ENCODE results near the gene CSPG4. TPM values are rescaled to one million over a fixed set of nuclear protein-coding genes. Genes with fewer than 3 reads are reported as not detected.

CSPG4 gene
- total and polyA plus RNA-seq, 9 of the 15 experiments (the other 6 are each of a cell fraction or from before 2014, with no cell fraction given): under 0.01 to 0.07 (median 0.04) TPM; not detected in 5

GRCh38 chr15:75739791-75740190 is 27.1 kb upstream of the CSPG4 start:
- intact Hi-C loops (cut with micrococcal nuclease) (loop anchor here (2.0 kb wide), 1 partner anchor 19 kb away; no protein-coding TSS in a partner anchor), in situ Hi-C loops (cut with MboI) (no loop called here)
- BruUV-seq (replicated peaks): no TSS peak
- peaks cover 3% of the 10 kb centered on the region; the same call in 1 of the 3 replicates for H3K79me2 ChIP-seq (ENCODE audit: control insufficient read depth, insufficient read depth, low read length)
- H3K9me3 ChIP-seq (replicated peaks; ENCODE audit: control insufficient read depth, insufficient read depth, low read depth, low read length): no peaks in the 10 kb centered on the region
- H3K27ac ChIP-seq (ENCODE audit: extremely low read depth, low read depth, low read length): no peak overlapping the region
- FAIRE-seq: no peak
- ATAC-seq: no peak
- H3K4me1 ChIP-seq (replicated peaks in 1 of 2; ENCODE audit: control insufficient read depth in 2 of 2, insufficient read depth in 2 of 2, low read length in 2 of 2): peaks cover 5 to 23% of the 10 kb centered on the region in 2 experiments; a peak in 4 of 5 replicates
- H2AFZ ChIP-seq (ENCODE audit: low read depth, low read length): peak overlapping the region; percentile 96; the same call in 1 of the 2 replicates
- H3K9ac ChIP-seq (ENCODE audit: insufficient read depth in 1 of 2, low read depth in 2 of 2, low read length in 2 of 2): peak overlapping the region in 1 of 2 experiments; percentile 48; a peak in 1 of 4 replicates
- H3K4me3 ChIP-seq: no peak overlapping the region
- POLR2A ChIA-PET: interaction anchor here (0.7 kb wide), 1 partner anchor 25 kb away, joined by 3 read pairs; no protein-coding TSS in a partner anchor
- 88% methylated on average over 5 of the region's 5 CpGs for WGBS (ENCODE audit: insufficient coverage, low coverage, missing lambda C conversion rate)
- DNase-seq (ENCODE audit: extremely low read depth in 1 of 4, low spot score in 3 of 4): no peak
- no peaks in the 10 kb centered on the region for H3K27me3 ChIP-seq (ENCODE audit: control insufficient read depth in 2 of 2, insufficient read depth in 2 of 2, low read length in 2 of 2)
- CTCF ChIA-PET (ENCODE audit: low intra/inter-chr PET ratio): no interaction called here
- no peaks in the 10 kb centered on the region for H3K9me1 ChIP-seq (ENCODE audit: control insufficient read depth, insufficient read depth, low read length)
- H3K36me3 ChIP-seq (ENCODE audit: control insufficient read depth, insufficient read depth, low read length): no peaks in the 10 kb centered on the region
- H4K20me1 ChIP-seq (replicated peaks; ENCODE audit: control insufficient read depth, insufficient read depth, low read length): no peaks in the 10 kb centered on the region
- 0 out of 2 replicates have a peak overlapping the region, but pooled peaks have one; percentile 89 for H3K4me2 ChIP-seq (ENCODE audit: insufficient read depth, low read length)
- TF ChIP-seq RB1 (IDR thresholded peaks at IDR 0.05; ENCODE audit: low read depth) (no peak), ARNT (IDR thresholded peaks at IDR 0.05) (no peak), CBX3 (IDR thresholded peaks at IDR 0.05; ENCODE audit: borderline replicate concordance in 1 of 2, low read length in 2 of 2) (no peak), KLF10 (CRISPR knock-in tag; IDR thresholded peaks at IDR 0.05) (no peak), NCOA4 (IDR thresholded peaks at IDR 0.05; ENCODE audit: partially characterized antibody) (no peak), POU5F1 (IDR thresholded peaks at IDR 0.05; ENCODE audit: borderline replicate concordance, low read depth, low read length, partially characterized antibody) (no peak), BCOR (IDR thresholded peaks at IDR 0.05) (no peak), ZC3H8 (IDR thresholded peaks at IDR 0.05) (no peak), SAFB2 (IDR thresholded peaks at IDR 0.05; ENCODE audit: borderline replicate concordance, low read depth, low read length, severe bottlenecking) (no peak), ZNF143 (CRISPR knock-in tag; IDR thresholded peaks at IDR 0.05) (no peak), ZNF583 (CRISPR knock-in tag; IDR thresholded peaks at IDR 0.05) (no peak), E2F5 (CRISPR knock-in tag; IDR thresholded peaks at IDR 0.05) (no peak), SMAD4 (CRISPR knock-in tag; conservative IDR thresholded peaks at IDR 0.05) (no peak)
